Keratinocyte (primary cell): ENCODE results near the gene TRAPPC14. TPM values are rescaled to one million over a fixed set of nuclear protein-coding genes. Genes with fewer than 3 reads are reported as not detected.

Experiments
- DNase-seq: peaks from one replicate; pipeline ENCODE4 v3.0.0-alpha.2; 2011; ENCODE audit warnings: low read depth, missing footprints, low spot score
- FAIRE-seq: peaks from 2 replicates; lab custom pipeline; 2011; peaks lifted over from hg19 to GRCh38; lab: Jason Lieb, UNC
- H2AFZ ChIP-seq: 2 replicates; pipeline ENCODE4 v1.6.0; 2012; ENCODE audit warnings: low read length, control low read depth, inconsistent platforms; ENCODE audit not compliant: control insufficient read depth
- H3K27ac ChIP-seq: 2 replicates; pipeline ENCODE4 v1.5.1; 2011; ENCODE audit warnings: low read length; ENCODE audit not compliant: control insufficient read depth, insufficient read depth
- H3K27me3 ChIP-seq: 3 replicates; pipeline ENCODE4 v1.6.0; 2011; ENCODE audit warnings: low read length; ENCODE audit not compliant: control insufficient read depth, insufficient read depth; ENCODE audit errors: extremely low read depth
- H3K36me3 ChIP-seq, 2 experiments: 2 replicates in 1 of 2; 3 replicates in 1 of 2; pipeline ENCODE4 v1.5.1; 2011; ENCODE audit warnings: low read length in 2 of 2, mild to moderate bottlenecking in 1 of 2; ENCODE audit not compliant: control insufficient read depth in 2 of 2, insufficient read depth in 2 of 2; ENCODE audit errors: extremely low read depth in 1 of 2
- H3K4me1 ChIP-seq: 3 replicates; pipeline ENCODE4 v1.5.1; 2011; ENCODE audit warnings: low read length; ENCODE audit not compliant: control insufficient read depth, insufficient read depth; ENCODE audit errors: extremely low read depth
- H3K4me2 ChIP-seq: 3 replicates; pipeline ENCODE4 v1.6.0; 2011; ENCODE audit warnings: low read depth, low read length; ENCODE audit not compliant: control insufficient read depth, insufficient read depth; ENCODE audit errors: extremely low read depth
- H3K4me3 ChIP-seq, 3 experiments: fragments of 200-600 bp in 1 of 3; sonication (generic) in 1 of 3; 2 replicates in 2 of 3; 3 replicates in 1 of 3; pipeline ENCODE4 v1.5.1; 2011 to 2016; ENCODE audit warnings: low read length in 3 of 3, mild to moderate bottlenecking in 3 of 3, control low read depth in 2 of 3, inconsistent platforms in 1 of 3, low read depth in 1 of 3, mixed read lengths in 1 of 3, mixed run types in 1 of 3, moderate library complexity in 1 of 3; ENCODE audit not compliant: control insufficient read depth in 2 of 3, insufficient read depth in 2 of 3; ENCODE audit errors: extremely low read depth in 1 of 3
- H3K79me2 ChIP-seq: 2 replicates; pipeline ENCODE4 v1.6.0; 2012; ENCODE audit warnings: low read length; ENCODE audit not compliant: control insufficient read depth, insufficient read depth
- H3K9ac ChIP-seq: 3 replicates; pipeline ENCODE4 v1.6.0; 2011; ENCODE audit warnings: low read length; ENCODE audit not compliant: control insufficient read depth, insufficient read depth; ENCODE audit errors: extremely low read depth
- H3K9me1 ChIP-seq: 3 replicates; pipeline ENCODE4 v1.6.0; 2011; ENCODE audit warnings: low read length; ENCODE audit not compliant: control insufficient read depth, insufficient read depth; ENCODE audit errors: extremely low read depth
- H3K9me3 ChIP-seq: 2 replicates; pipeline ENCODE4 v1.5.1; 2012; ENCODE audit warnings: low read depth, low read length; ENCODE audit not compliant: control insufficient read depth
- H4K20me1 ChIP-seq: 3 replicates; pipeline ENCODE4 v1.6.0; 2011; ENCODE audit warnings: low read length; ENCODE audit not compliant: control insufficient read depth, insufficient read depth; ENCODE audit errors: extremely low read depth
- CTCF ChIP-seq, 3 experiments: IDR thresholded peaks in 1 of 3; conservative IDR thresholded peaks in 1 of 3; optimal IDR thresholded peaks in 1 of 3; 2 replicates in 2 of 3; 3 replicates in 1 of 3; pipeline versions ENCODE3 to v1.5.1; 2011; ENCODE audit warnings: low read length in 3 of 3, mild to moderate bottlenecking in 3 of 3, moderate library complexity in 2 of 3, control low read depth in 1 of 3, inconsistent platforms in 1 of 3; ENCODE audit not compliant: insufficient read depth in 2 of 3; ENCODE audit errors: extremely low read depth in 1 of 3
- EZH2 ChIP-seq: IDR thresholded peaks from one replicate; pipeline ENCODE4 v1.6.1; 2012; ENCODE audit warnings: inconsistent platforms, mild to moderate bottlenecking, low read length, moderate library complexity
- dilution Hi-C: fragments of 300-500 bp; cut with MboI; formaldehyde crosslinking; loops from one replicate; pipeline ENCODE4 v1.7.0; 2020; ENCODE audit warnings: low sequenced_read_pairs; ENCODE audit not compliant: extremely low pct_ligation_motif_present
- polyA plus RNA-seq, 5 experiments: library from polyadenylated mRNA; depleted of rRNA in 3 of 5; stranded (reverse) in 3 of 5; stranded (forward) in 1 of 5; unstranded in 1 of 5; fragments of >200 nt; gene quantifications; 1 replicate in 1 of 5; 2 replicates in 3 of 5; 3 replicates in 1 of 5; pipeline versions ENCODE4 v1.2.1 to v1.2.3, GENCODE V29; 2011 to 2012; ENCODE audit warnings: missing spikeins in 2 of 5, low read depth in 1 of 5, low replicate concordance in 1 of 5

TRAPPC14 gene
- polyA plus RNA-seq, 1 donor (not counting 4 experiments of a cell fraction or from before 2014, with no cell fraction given) = 4.7 TPM

GRCh38 chr7:100128637-100128963, 29.9 kb downstream of the TRAPPC14 start:
- H3K4me3 ChIP-seq = no peak overlapping the region
- no peaks in the 10 kb centered on the region for H3K27me3 ChIP-seq
- DNase-seq (no peak), FAIRE-seq (no peak)
- H3K27ac ChIP-seq = no peak overlapping the region
- peaks cover 10% of the 10 kb centered on the region for H3K4me1 ChIP-seq
- no peak overlapping the region for H2AFZ ChIP-seq
- dilution Hi-C loops = no loop called here
- H3K36me3 ChIP-seq = peaks cover 0 to 2% of the 10 kb centered on the region in 2 experiments
- TF ChIP-seq CTCF (optimal IDR thresholded peaks at IDR 0.05 in 1 of 3, IDR thresholded peaks at IDR 0.05 in 1 of 3, conservative IDR thresholded peaks at IDR 0.05 in 1 of 3; ENCODE audit: extremely low read depth in 1 of 3, insufficient read depth in 2 of 3, low read length in 3 of 3) (no peak), EZH2 (no peak)
- no peaks in the 10 kb centered on the region for H3K9me1 ChIP-seq
- no peaks in the 10 kb centered on the region for H3K79me2 ChIP-seq
- no peak overlapping the region for H3K9ac ChIP-seq
- H4K20me1 ChIP-seq = no peaks in the 10 kb centered on the region
- no peaks in the 10 kb centered on the region for H3K9me3 ChIP-seq
- H3K4me2 ChIP-seq = no peak overlapping the region

DNA sequence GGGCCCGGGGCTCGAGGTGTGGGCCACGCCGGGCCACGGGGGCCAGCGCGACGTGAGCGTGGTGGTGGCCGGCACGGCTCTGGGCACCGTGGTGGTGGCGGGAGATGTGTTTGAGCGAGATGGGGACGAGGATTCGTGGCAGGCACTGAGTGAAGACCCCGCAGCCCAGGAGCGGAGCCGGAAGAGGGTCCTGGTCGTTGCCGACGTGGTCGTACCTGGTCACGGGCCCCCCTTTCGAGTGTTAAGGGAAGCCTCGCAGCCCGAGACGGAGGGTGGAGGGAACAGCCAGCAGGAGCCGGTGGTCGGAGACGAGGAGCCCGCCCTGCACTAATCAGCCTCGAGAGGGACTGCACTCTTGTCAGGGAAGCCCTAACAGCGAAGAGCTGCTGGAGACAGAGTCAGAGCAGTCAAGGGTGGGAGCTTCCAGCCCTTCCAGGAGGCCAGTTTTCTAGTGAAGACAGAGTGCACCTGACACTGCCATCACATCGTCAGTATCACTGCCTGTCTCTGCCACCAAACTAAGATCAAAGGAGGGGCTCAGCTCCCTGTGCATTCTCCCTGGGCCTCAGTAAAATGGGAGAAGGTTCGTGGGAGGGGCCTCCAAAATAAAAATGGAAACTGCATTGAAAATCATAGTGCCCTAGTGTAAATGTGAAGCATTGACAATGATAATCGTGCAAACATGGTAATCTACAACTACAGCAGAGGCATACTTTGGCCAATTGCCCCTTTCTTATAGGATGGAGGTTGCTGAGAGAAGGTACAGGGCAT, 30.5 kb downstream of the TRAPPC14 start:
- DNase-seq (no peak), FAIRE-seq (no peak)
- peak overlapping the region; percentile 89 to 96 (median 94) for H3K4me3 ChIP-seq
- no peaks in the 10 kb centered on the region for H3K79me2 ChIP-seq
- H3K9ac ChIP-seq = peak overlapping the region; percentile 97
- no peaks in the 10 kb centered on the region for H3K9me1 ChIP-seq
- H2AFZ ChIP-seq = peak overlapping the region; percentile 99
- peak overlapping the region; percentile 72 for H3K4me2 ChIP-seq
- H3K4me1 ChIP-seq = peaks cover 10% of the 10 kb centered on the region
- no peak overlapping the region for H3K27ac ChIP-seq
- no peaks in the 10 kb centered on the region for H3K27me3 ChIP-seq
- no peaks in the 10 kb centered on the region for H3K9me3 ChIP-seq
- dilution Hi-C loops = no loop called here
- H4K20me1 ChIP-seq = no peaks in the 10 kb centered on the region
- no peak for TF ChIP-seq CTCF (optimal IDR thresholded peaks at IDR 0.05 in 1 of 3, IDR thresholded peaks at IDR 0.05 in 1 of 3, conservative IDR thresholded peaks at IDR 0.05 in 1 of 3; ENCODE audit: extremely low read depth in 1 of 3, insufficient read depth in 2 of 3, low read length in 3 of 3)
- no peak for TF ChIP-seq EZH2
- peaks cover 0 to 2% of the 10 kb centered on the region in 2 experiments for H3K36me3 ChIP-seq
